Muscle layer of duodenum (tissue), 2 donors: ENCODE data around the gene DES.
"Not testable (repeated sequence)": the region's sequence is repeated elsewhere in the genome, so short reads cannot be mapped to it uniquely, and the experiment has no call there.

Experiments used
- H3K27ac ChIP-seq: one replicate; pipeline ENCODE4 v1.7.0; 2013; ENCODE audit warnings: mild to moderate bottlenecking, low read length
- H3K27me3 ChIP-seq: one replicate; pipeline ENCODE4 v1.7.0; 2013; ENCODE audit warnings: low read depth, mild to moderate bottlenecking, control low read depth, low read length
- H3K36me3 ChIP-seq, 2 donors: one replicate each; pipeline ENCODE4 v1.7.0; 2013; ENCODE audit warnings: low read length in 2 of 2, control low read depth in 1 of 2, mild to moderate bottlenecking in 1 of 2; ENCODE audit not compliant: insufficient read depth in 2 of 2, control insufficient read depth in 1 of 2
- H3K4me1 ChIP-seq, 2 donors: one replicate each; pipeline ENCODE4 v1.7.0; 2013; ENCODE audit warnings: low read length in 2 of 2, mild to moderate bottlenecking in 2 of 2, control low read depth in 1 of 2, moderate library complexity in 1 of 2; ENCODE audit not compliant: insufficient read depth in 2 of 2, control insufficient read depth in 1 of 2
- H3K4me3 ChIP-seq, 2 donors: one replicate each; pipeline ENCODE4 v1.7.0; 2013; ENCODE audit warnings: low read length in 2 of 2, low read depth in 1 of 2, mild to moderate bottlenecking in 1 of 2
- H3K9me3 ChIP-seq, 2 donors: one replicate each; pipeline ENCODE4 v1.7.0; 2013; ENCODE audit warnings: low read length in 2 of 2, control low read depth in 1 of 2, mild to moderate bottlenecking in 1 of 2; ENCODE audit not compliant: control insufficient read depth in 1 of 2
- donor health status: healthy.

Gene DES

DNA sequence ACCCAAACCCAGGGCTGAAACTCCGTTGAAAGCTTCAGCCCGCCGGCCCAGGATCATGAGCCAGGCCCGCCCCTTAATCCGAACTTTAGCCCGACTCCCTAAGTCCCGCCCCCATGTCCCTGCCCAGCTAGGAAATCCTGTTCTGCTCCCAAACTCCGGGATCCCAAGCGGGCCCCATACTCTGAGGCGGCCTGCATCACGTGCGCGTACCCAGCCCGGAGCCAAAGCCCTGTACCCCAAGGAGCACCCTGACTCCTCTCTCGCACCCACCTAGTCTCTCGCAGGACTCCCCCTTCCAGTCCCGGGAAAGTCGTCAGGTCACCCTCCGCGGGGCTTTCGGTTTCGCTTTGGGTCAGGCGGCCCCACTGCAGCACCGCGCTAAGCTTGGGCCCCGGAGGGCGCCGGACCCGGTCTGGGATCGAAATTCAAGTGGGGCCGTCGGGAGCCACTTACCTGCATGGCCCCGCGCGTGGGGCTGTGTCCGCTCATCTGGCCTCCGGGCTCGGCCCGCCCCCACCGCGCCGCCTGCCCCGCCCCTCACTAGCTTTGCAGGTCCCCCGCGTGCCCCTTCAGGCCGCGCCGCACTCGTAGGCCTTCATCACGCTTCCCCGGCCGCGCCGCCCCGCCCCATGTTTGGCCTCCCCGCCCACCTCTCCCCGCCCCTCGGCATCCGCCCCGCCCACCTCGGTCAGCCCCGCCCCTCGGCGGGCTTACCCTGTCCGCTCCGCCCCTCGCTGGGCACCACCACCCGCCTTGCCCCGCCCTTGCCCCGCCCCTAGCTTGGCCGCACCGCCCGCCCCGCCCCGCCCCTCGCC, 30.7 kb upstream of the DES start, which contains the start of gene DNPEP:
Gene DNPEP (minus strand): TSS at position 607 of the 815 bp plus-strand sequence. CDS start 118 bp downstream, at position 489.
- peak within 1 kb of the TSS; percentile 88 for H3K27ac ChIP-seq
- H3K4me3 ChIP-seq: peak within 1 kb of the TSS; percentile 82 to 86
- peaks cover 16 to 22% of the 10 kb centered on the region in 2 donors for H3K4me1 ChIP-seq
- H3K27me3 ChIP-seq: no peaks in the 10 kb centered on the region
- H3K36me3 ChIP-seq: peaks cover 34 to 35% of the 10 kb centered on the region in 2 donors
- H3K9me3 ChIP-seq: no peaks in the 10 kb centered on the region

DNA sequence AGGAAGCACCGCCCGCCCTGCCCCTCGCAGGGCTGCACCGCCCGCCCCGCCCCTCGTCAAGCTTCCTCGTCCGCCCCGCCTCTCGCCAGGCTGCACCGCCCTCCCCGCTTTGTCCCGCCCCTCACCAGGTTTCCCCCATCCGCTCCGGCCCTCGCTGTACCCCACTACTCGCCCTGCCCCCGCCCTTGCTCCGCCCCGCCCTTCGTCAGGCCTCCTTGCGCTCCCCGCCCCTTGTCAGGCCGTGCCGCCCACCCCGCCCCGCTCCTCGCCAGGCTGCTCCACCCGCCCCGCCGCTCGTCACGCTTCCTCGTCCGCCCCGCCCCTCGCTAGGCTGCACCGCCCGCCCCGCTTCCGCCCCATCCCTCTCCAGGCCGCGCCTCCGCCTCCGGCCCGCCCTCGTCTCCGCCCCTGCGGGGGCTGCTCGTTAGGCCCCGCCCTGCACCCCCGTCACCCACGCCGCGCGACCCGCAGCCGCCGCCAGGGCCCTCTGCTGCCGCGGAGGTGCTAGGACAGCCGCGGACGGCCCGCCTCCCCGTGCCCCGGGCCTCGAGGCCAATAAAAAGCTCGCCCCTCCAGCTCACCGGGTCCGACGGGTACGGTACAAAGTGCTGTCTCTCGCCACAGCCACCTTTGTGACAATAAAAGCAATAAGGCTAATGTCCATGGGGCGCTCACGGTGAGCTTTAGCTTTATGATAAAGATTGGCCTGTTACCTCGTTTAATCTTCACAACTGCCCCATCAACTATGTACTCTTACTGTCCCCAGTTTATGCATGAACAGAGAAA, 29.9 kb upstream of the DES start:
- Histone ChIP-seq H3K4me3 (peak overlapping the region; percentile 43 to 59), H3K27me3 (no peaks in the 10 kb centered on the region), H3K9me3 (no peaks in the 10 kb centered on the region), H3K4me1 (peaks cover 16 to 22% of the 10 kb centered on the region in 2 donors), H3K36me3 (peaks cover 26 to 27% of the 10 kb centered on the region in 2 donors), H3K27ac (peak overlapping the region; percentile 75)

DNA sequence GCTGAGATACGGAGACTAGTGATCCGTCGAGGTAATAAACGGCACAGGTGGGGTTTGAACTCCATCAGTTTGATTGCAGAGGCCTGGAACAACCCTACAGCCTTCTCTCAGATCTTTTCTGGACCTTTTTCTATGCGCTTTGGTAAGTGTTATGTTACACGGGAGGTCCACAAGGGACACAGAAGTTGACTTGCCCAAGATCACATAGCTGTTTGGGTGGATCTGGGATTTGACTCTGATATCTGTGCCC, 29.3 kb upstream of the DES start:
- Histone ChIP-seq H3K27ac (peak overlapping the region; percentile 75), H3K4me3 (peak overlapping the region; percentile 43 to 59)

DNA sequence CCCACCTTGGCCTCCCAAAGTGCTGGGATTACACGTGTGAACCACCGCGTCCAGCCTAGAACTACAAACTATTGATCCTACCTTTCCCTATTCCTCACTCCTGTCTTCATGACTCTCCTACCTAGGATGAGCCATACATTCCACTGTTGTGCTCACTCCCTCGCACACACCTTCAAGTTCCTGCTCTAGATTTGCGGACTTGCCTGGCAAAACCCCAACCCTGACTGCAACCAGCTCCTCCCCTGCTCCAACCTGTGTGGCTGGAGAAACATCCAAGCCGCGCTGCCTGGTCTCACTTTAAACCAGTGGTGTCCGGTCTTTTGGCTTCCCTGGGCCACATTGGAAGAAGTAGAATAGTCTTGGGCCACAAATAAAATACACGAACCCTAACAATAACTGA, 25.4 kb upstream of the DES start:
- no peaks in the 10 kb centered on the region for H3K27me3 ChIP-seq
- no peak overlapping the region for H3K4me3 ChIP-seq
- H3K36me3 ChIP-seq: no peaks in the 10 kb centered on the region
- H3K27ac ChIP-seq: no peak overlapping the region
- no peaks in the 10 kb centered on the region for H3K9me3 ChIP-seq
- H3K4me1 ChIP-seq: peaks cover 0 to 4% of the 10 kb centered on the region in 2 donors

More for the DNA sequence above, 29.3 kb upstream of the DES start:
- H3K27me3 ChIP-seq: no peaks in the 10 kb centered on the region
- H3K36me3 ChIP-seq: peaks cover 21 to 22% of the 10 kb centered on the region in 2 donors
- H3K4me1 ChIP-seq: peaks cover 16 to 22% of the 10 kb centered on the region in 2 donors
- H3K9me3 ChIP-seq: no peaks in the 10 kb centered on the region

DNA sequence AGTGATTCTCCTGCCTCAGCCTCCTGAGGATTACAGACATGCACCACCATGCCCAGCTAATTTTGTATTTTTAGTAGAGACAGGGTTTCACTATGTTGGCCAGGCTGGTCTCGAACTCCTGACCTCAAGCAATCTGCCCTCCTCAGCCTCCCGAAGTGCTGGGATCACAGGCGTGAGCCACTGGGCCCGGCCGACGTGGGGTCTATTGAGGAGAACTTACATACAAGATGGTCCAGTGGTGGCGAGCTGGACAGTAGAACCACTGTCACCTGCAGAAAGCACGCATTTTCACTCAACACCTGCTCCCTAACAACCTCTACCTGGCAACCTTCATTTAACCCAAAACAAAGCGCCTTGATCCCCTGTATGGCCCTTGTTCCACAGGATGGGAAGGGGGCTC, 23.1 kb upstream of the DES start:
- not testable (repeated sequence) for H3K27ac ChIP-seq, H3K36me3 ChIP-seq, H3K4me3 ChIP-seq, H3K4me1 ChIP-seq, H3K27me3 ChIP-seq, H3K9me3 ChIP-seq

DNA sequence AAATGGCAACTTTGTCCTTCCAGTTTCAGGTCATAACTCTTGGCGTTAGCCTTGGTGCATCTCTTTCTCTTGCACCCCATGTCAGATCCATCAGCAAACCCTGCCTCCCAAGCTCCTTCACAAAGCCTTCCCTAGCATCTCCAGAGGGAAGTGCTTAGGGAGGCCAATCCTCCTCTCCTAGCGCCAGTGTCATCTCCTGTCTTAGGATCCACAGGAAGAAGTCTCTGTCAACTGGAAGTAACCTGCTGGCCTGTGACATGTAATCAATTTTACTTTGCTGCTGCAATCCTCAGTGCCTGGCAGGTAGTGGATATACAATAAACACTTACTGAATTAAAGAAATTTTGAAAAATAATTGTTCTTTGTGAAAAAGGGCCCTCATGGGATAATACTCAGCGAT, 22.6 kb upstream of the DES start:
- no peaks in the 10 kb centered on the region for H3K36me3 ChIP-seq
- no peaks in the 10 kb centered on the region for H3K9me3 ChIP-seq
- peaks cover 0 to 4% of the 10 kb centered on the region in 2 donors for H3K4me1 ChIP-seq
- no peak overlapping the region for H3K27ac ChIP-seq
- H3K4me3 ChIP-seq: no peak overlapping the region
- H3K27me3 ChIP-seq: no peaks in the 10 kb centered on the region

DNA sequence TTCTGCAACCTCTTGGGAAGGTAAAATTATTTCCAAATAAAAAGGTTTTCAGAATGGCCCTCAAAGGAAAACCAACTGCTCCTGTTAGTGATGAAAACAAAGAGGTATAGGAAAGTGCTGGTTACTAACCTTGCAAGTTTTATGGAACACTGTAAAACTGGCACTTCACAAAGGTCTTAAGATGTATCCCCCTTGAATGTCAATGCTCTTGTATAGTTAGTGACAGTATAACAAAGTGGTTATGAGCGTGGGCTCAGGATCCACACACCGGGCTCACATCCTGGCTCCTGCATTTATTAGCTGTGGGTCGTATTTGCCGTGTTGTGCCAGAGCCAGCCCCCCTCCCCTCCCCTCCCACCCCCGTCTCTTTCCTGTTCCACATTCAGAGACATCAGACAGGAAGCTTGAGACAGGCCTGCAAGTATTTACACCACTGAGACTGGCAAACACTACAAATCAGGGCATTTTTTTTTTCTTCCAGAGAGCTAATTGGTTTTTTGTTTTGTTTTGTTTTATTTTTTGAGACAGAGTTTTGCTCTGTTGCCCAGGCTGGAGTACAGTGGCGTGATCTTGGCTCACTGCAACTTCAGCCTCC, 21.2 kb upstream of the DES start:
- Histone ChIP-seq H3K36me3 (no peaks in the 10 kb centered on the region), H3K27ac (no peak overlapping the region)

DNA sequence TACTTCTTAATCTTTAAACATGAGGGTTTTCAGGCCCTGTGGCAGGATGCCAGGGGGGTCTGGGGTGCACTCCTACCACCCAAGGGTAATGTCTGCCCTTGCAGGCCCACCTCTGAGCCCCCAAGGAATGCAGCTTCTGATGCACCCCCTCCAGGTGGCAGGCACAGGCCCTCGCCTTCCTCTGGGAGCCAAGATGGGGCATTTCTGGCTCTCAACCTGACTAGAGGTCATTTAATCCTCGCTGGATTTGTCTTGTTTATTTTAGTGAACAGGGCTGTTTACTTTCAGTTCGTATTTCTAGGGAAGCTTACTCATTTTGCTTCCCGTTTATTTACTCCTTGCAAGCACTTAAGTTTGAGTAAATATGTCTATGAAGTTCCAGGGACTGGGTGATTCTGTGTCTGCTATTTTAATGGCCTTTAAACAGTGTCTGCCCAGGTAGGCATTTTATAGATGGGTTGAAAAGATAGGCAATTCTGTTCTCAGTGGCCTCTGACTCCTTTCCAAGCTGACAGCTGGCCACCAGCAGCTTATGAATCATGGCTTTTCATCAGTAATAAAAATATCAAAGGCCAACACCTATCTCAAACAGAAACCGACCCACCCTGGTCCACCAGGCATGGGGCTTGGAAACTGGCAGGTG, 19.3 kb upstream of the DES start:
- Histone ChIP-seq H3K4me1 (peaks cover 4 to 8% of the 10 kb centered on the region in 2 donors), H3K4me3 (peak overlapping the region in 1 of 2 donors; percentile 16)

More for the DNA sequence above, 21.2 kb upstream of the DES start:
- Histone ChIP-seq H3K4me1 (peaks cover 0 to 4% of the 10 kb centered on the region in 2 donors), H3K9me3 (no peaks in the 10 kb centered on the region), H3K27me3 (no peaks in the 10 kb centered on the region), H3K4me3 (no peak overlapping the region)

DNA sequence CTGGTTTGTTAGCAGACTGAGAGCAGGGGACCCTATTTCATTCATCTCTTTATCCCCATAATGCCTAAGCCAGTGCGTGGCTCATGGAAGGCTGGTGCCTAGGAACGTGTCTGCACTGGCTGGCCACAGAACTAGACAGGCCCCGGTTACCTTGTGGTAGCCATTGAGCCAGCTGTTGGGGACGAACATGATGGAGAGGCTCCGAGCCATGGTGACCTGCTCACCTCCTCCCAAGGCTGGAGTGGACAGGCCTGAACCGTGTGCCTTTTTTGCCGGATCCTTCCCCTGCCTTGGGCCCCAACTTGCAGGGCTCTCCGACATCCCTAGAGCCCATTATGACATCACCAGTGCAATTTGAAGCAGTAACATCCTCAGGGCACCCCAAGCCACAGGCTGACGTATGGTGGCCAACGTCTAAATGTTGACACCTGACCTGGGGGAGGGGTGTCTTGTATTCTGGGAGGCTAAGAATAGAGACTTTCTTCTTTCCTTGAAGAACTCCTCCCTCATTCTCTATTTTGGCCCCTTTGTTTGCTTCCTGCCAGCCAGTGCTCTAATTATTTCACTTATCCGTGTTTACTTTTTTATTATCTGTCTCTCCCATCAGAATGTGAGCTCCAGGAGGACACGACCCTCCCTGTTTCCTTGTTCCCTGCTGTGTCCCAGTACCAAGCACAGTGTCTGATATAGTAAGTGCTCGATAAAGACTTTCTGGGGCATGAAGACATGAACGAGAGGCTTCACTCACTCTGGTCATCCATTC, 18.3 kb upstream of the DES start:
- peaks cover 4 to 8% of the 10 kb centered on the region in 2 donors for H3K4me1 ChIP-seq
- no peaks in the 10 kb centered on the region for H3K27me3 ChIP-seq
- H3K27ac ChIP-seq: no peak overlapping the region
- no peaks in the 10 kb centered on the region for H3K9me3 ChIP-seq
- H3K4me3 ChIP-seq: no peak overlapping the region
- no peaks in the 10 kb centered on the region for H3K36me3 ChIP-seq

More for the DNA sequence above, 19.3 kb upstream of the DES start:
- no peaks in the 10 kb centered on the region for H3K9me3 ChIP-seq
- peak overlapping the region; percentile 7 for H3K27ac ChIP-seq
- H3K27me3 ChIP-seq: no peaks in the 10 kb centered on the region
- H3K36me3 ChIP-seq: no peaks in the 10 kb centered on the region

DNA sequence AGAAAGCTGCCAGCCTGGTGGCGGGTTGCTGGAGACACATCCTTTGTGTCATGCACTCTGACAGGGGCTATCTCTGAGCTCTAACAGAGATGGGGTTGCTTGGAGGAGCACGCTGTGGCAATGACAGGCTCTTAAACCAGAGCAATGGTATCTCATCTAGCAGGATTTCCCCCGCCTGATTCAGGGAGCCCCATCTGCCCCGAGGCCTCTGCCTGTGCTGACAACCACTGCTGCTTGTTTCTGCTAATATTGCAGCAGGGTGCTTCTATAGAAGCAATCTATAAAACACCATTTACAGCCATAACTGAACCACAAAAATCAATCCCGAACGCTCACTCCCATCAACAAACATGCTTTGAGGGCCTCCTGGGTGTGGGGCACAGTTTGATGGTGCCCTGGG, 17.6 kb upstream of the DES start:
- Histone ChIP-seq H3K9me3 (no peaks in the 10 kb centered on the region), H3K27ac (no peak overlapping the region), H3K4me1 (peaks cover 4 to 8% of the 10 kb centered on the region in 2 donors), H3K27me3 (no peaks in the 10 kb centered on the region), H3K36me3 (no peaks in the 10 kb centered on the region), H3K4me3 (no peak overlapping the region)
